ENCODE measurements around the gene GMCL1. TPM values are rescaled to one million over a fixed set of nuclear protein-coding genes. Genes with fewer than 3 reads are reported as not detected.

Gene GMCL1
- total and polyA plus RNA-seq, 9 of the 15 experiments (the other 6 are each of a cell fraction or from before 2014, with no cell fraction given): 7.0 to 27.3 (median 15.4) TPM

GRCh38 chr2:69914164-69914949 lies 84.9 kb downstream of the GMCL1 start (continued):
- peak; percentile 61 to 65 (median 62) for TF ChIP-seq CTCF (IDR thresholded peaks at IDR 0.05 in 2 of 3, conservative IDR thresholded peaks at IDR 0.05 in 1 of 3; ENCODE audit: insufficient read depth in 2 of 3, low read depth in 1 of 3, low read length in 3 of 3)
- TF ChIP-seq ZNF224 (CRISPR knock-in tag; IDR thresholded peaks at IDR 0.05): no peak
- TF ChIP-seq ZNF146 (CRISPR knock-in tag; IDR thresholded peaks at IDR 0.05; ENCODE audit: unreplicated experiment): peak; percentile 5
- TF ChIP-seq MXD1 (CRISPR knock-in tag; IDR thresholded peaks at IDR 0.05; ENCODE audit: borderline replicate concordance, poor library complexity, severe bottlenecking): peak; percentile 78
- TF ChIP-seq PYGO2 (tag; IDR thresholded peaks at IDR 0.05): peak; percentile 41; the same call in 1 of the 2 replicates
- TF ChIP-seq HMG20A (CRISPR knock-in tag; conservative IDR thresholded peaks at IDR 0.05): no peak
- TF ChIP-seq POLR2AphosphoS5 (IDR thresholded peaks at IDR 0.05; ENCODE audit: control insufficient read depth, insufficient read depth, low read depth, low read length): peak; percentile 82
- TF ChIP-seq MEIS2 (IDR thresholded peaks at IDR 0.05; ENCODE audit: partially characterized antibody): no peak
- TF ChIP-seq PATZ1 (CRISPR knock-in tag; IDR thresholded peaks at IDR 0.05; ENCODE audit: borderline replicate concordance): no peak
- peak; percentile 23 for TF ChIP-seq EP300 (IDR thresholded peaks at IDR 0.05; ENCODE audit: low read length)
- TF ChIP-seq KLF1 (tag; IDR thresholded peaks at IDR 0.05): 0 out of 2 replicates have a peak, but pooled peaks have one; percentile 44
- peak; percentile 89 for TF ChIP-seq RBM25 (IDR thresholded peaks at IDR 0.05; ENCODE audit: low read depth, low read length, severe bottlenecking)
- no peak; the same call in 1 of the 2 replicates for TF ChIP-seq MECOM (CRISPR knock-in tag; IDR thresholded peaks at IDR 0.05)
